GM23338 (cell line): ENCODE data around the gene GRK4. TPM values are rescaled to one million over a fixed set of nuclear protein-coding genes. Genes with fewer than 3 reads are reported as not detected.

Experiments used
- ATAC-seq: fragments of 200-7000 bp; cut with Tn5 transposase; 3 replicates; pipeline ENCODE4 v1.9.1; 2020
- DNase-seq: peaks from one replicate; pipeline ENCODE4 v3.0.0-alpha.2; 2015; ENCODE audit warnings: low spot score
- H2AFZ ChIP-seq: fragments of 200-600 bp; sonication (generic); 2 replicates; pipeline ENCODE4 v1.8.0; 2016; ENCODE audit warnings: antibody characterized with exemption, mild to moderate bottlenecking, moderate library complexity
- H3F3A ChIP-seq: fragments of 200-600 bp; sonication (generic); replicated peaks from 2 replicates; pipeline ENCODE4 v1.8.0; 2017; ENCODE audit warnings: antibody characterized with exemption, mixed run types, low read depth
- H3K27ac ChIP-seq: fragments of 200-600 bp; sonication (generic); 2 replicates; pipeline ENCODE4 v1.6.1; 2016; ENCODE audit warnings: low read depth
- H3K27me3 ChIP-seq: fragments of 200-600 bp; sonication (generic); 2 replicates; pipeline ENCODE4 v1.8.0; 2016; ENCODE audit warnings: mild to moderate bottlenecking, mixed run types, moderate library complexity; ENCODE audit not compliant: insufficient read depth
- H3K36me3 ChIP-seq: fragments of 200-600 bp; sonication (generic); 2 replicates; pipeline ENCODE4 v1.8.0; 2016; ENCODE audit warnings: mild to moderate bottlenecking; ENCODE audit not compliant: insufficient read depth
- H3K4me1 ChIP-seq: fragments of 200-600 bp; sonication (generic); 2 replicates; pipeline ENCODE4 v1.8.0; 2016; ENCODE audit warnings: mild to moderate bottlenecking, moderate library complexity; ENCODE audit not compliant: insufficient read depth
- H3K4me2 ChIP-seq: fragments of 200-600 bp; sonication (generic); 2 replicates; pipeline ENCODE4 v1.7.1; 2017; ENCODE audit warnings: mixed run types
- H3K4me3 ChIP-seq: fragments of 200-600 bp; sonication (generic); 2 replicates; pipeline ENCODE4 v1.6.1; 2016; ENCODE audit warnings: mixed run types
- H3K79me2 ChIP-seq: fragments of 200-600 bp; sonication (generic); replicated peaks from 2 replicates; pipeline ENCODE4 v1.8.0; 2017; ENCODE audit warnings: mild to moderate bottlenecking; ENCODE audit not compliant: insufficient read depth
- H3K9me2 ChIP-seq: fragments of 200-600 bp; sonication (generic); 2 replicates; pipeline ENCODE4 v1.8.0; 2017; ENCODE audit not compliant: insufficient read depth
- H4K20me1 ChIP-seq: fragments of 200-600 bp; sonication (generic); replicated peaks from 2 replicates; pipeline ENCODE4 v1.8.0; 2017; ENCODE audit warnings: mild to moderate bottlenecking; ENCODE audit not compliant: insufficient read depth
- H3K27ac Mint-ChIP-seq: 2 replicates; pipeline ENCODE4 v1.8.0; 2020; ENCODE audit warnings: inconsistent platforms, mild to moderate bottlenecking, moderate library complexity, mixed read lengths
- H3K27me3 Mint-ChIP-seq: 3 replicates; pipeline ENCODE4 v1.8.0; 2022; ENCODE audit warnings: low read depth, mild to moderate bottlenecking, moderate library complexity, mixed read lengths, inconsistent platforms; ENCODE audit not compliant: insufficient read depth, poor library complexity
- H3K36me3 Mint-ChIP-seq: 3 replicates; pipeline ENCODE4 v1.8.0; 2021; ENCODE audit warnings: low read depth, mild to moderate bottlenecking, inconsistent platforms, moderate library complexity, mixed read lengths
- H3K4me1 Mint-ChIP-seq: 3 replicates; pipeline ENCODE4 v1.8.0; 2020; ENCODE audit warnings: mild to moderate bottlenecking, inconsistent platforms, mixed read lengths
- H3K4me3 Mint-ChIP-seq: 3 replicates; pipeline ENCODE4 v1.8.0; 2021; ENCODE audit warnings: moderate library complexity, mild to moderate bottlenecking, inconsistent platforms, mixed read lengths
- H3K9me3 Mint-ChIP-seq: 3 replicates; pipeline ENCODE4 v1.8.0; 2020; ENCODE audit warnings: moderate library complexity, mild to moderate bottlenecking, inconsistent platforms, mixed read lengths
- CREB1 ChIP-seq: fragments of 250-450 bp; sonication (Bioruptor Pico); IDR thresholded peaks from 2 replicates; pipeline ENCODE4 v1.5.0; 2020; ENCODE audit warnings: low read depth, mild to moderate bottlenecking, moderate library complexity
- CTCF ChIP-seq, 2 experiments: fragments of 200-600 bp in 1 of 2; sonication (generic) in 1 of 2; conservative IDR thresholded peaks; 2 replicates each; pipeline versions ENCODE4 v1.5.1 to v1.6.1; 2016 to 2017; ENCODE audit warnings: antibody characterized with exemption in 2 of 2, low read depth in 2 of 2, mild to moderate bottlenecking in 2 of 2, moderate library complexity in 1 of 2
- ETS1 ChIP-seq: IDR thresholded peaks from 2 replicates; pipeline ENCODE4 v1.6.1; 2016; ENCODE audit warnings: antibody characterized with exemption
- EZH2 ChIP-seq: fragments of 200-600 bp; sonication (generic); IDR thresholded peaks from one replicate; pipeline ENCODE4 v1.8.0; 2017; ENCODE audit warnings: antibody characterized with exemption, mild to moderate bottlenecking, low read depth; ENCODE audit not compliant: unreplicated experiment
- EZH2phosphoT487 ChIP-seq: fragments of 200-600 bp; sonication (generic); IDR thresholded peaks from one replicate; pipeline ENCODE4 v1.8.1; 2018; ENCODE audit warnings: antibody characterized with exemption; ENCODE audit not compliant: unreplicated experiment
- NANOG ChIP-seq: IDR thresholded peaks from 2 replicates; pipeline ENCODE4 v1.6.1; 2016; ENCODE audit warnings: antibody characterized with exemption, borderline replicate concordance
- POLR2AphosphoS5 ChIP-seq: IDR thresholded peaks from 2 replicates; pipeline ENCODE4 v1.6.1; 2016; ENCODE audit warnings: antibody characterized with exemption, low read depth
- ZNF114 ChIP-seq: fragments of 250-450 bp; sonication (Bioruptor Pico); IDR thresholded peaks from 2 replicates; pipeline ENCODE4 v1.5.0; 2020; ENCODE audit warnings: mild to moderate bottlenecking, moderate library complexity
- ZNF331 ChIP-seq: fragments of 250-450 bp; sonication (Bioruptor Pico); IDR thresholded peaks from 2 replicates; pipeline ENCODE4 v1.5.0; 2020; ENCODE audit warnings: low read depth, mild to moderate bottlenecking, moderate library complexity
- polyA plus RNA-seq: library from polyadenylated mRNA; unstranded; fragments of >200 nt; fragmentation: Nextera tagmentation; extraction: Ambion mirVana; gene quantifications from 2 replicates; pipeline ENCODE4 v1.2.1, GENCODE V29; 2016
- total RNA-seq: library from RNA; depleted of rRNA; stranded (reverse); fragments of >200 nt; shearing (Covaris generic); gene quantifications from 2 replicates; pipeline ENCODE4 v1.2.3, GENCODE V29; 2014

The GRK4 gene
- total and polyA plus RNA-seq, 2 experiments from 2014 or later = 1.3 to 1.4 TPM

DNA sequence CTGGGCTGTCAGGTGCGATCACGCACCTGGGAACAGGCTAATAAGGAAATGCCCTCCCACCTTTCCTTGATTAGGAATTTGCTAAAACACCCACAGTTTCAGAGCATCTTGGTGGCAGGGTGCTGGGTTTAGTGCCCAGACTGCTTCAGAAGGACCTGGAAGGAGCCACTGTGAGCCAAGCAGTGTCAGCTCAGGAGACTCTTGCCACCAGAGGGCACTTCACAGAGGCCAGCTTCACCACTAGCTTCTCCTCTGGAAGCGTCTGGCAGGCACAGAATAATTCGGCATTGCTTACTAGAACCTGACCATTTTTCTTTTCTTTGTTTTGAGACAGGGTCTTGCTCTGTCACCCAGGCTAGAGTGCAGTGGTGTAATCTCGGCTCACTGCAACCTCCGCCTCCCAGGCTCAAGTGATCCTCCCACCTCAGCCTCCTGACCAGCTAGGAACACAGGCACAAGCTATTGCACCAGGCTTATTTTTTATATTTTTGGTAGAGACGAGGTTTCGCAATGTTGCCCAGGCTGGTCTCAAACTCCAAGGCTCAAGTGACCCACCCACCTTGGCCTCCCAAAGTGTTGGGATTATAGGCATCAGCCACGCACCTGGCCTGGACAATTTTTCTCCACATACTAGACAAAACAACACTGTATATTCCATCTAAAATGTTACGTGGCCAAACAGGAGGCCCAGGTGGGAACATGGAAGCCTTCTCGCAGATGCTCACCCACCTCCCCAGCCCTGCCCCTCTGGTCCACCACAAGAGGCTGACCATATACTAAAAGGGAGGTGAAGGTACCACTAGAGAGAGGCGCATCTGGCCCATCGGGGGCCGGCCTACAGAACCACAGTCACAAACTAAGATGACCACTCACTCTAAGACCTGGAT is 14.2 kb upstream of the GRK4 start:
- H2AFZ ChIP-seq = no peak overlapping the region
- H3K4me1 Mint-ChIP-seq = no peaks in the 10 kb centered on the region
- peaks cover 6% of the 10 kb centered on the region; the same call in 1 of the 2 replicates for H3F3A ChIP-seq
- no peak overlapping the region for H3K4me3 ChIP-seq
- no peak for TF ChIP-seq EZH2
- peak; percentile 51 to 63 for TF ChIP-seq CTCF (conservative IDR thresholded peaks at IDR 0.05; ENCODE audit: low read depth in 2 of 2)
- H3K36me3 ChIP-seq = peaks cover 70% of the 10 kb centered on the region
- H3K27ac ChIP-seq = no peak overlapping the region
- no peaks in the 10 kb centered on the region; the same call in 1 of the 2 replicates for H3K79me2 ChIP-seq
- no peaks in the 10 kb centered on the region for H3K9me2 ChIP-seq
- H3K27me3 Mint-ChIP-seq = peaks cover 7% of the 10 kb centered on the region
- H4K20me1 ChIP-seq = peaks cover 20% of the 10 kb centered on the region
- peaks cover 5% of the 10 kb centered on the region; the same call in 2 of the 3 replicates for H3K9me3 Mint-ChIP-seq
- no peak overlapping the region for H3K4me3 Mint-ChIP-seq
- no peak overlapping the region for H3K27ac Mint-ChIP-seq
- peak; percentile 83 for ATAC-seq
- H3K27me3 ChIP-seq = no peaks in the 10 kb centered on the region
- DNase-seq = no peak
- H3K4me2 ChIP-seq = no peak overlapping the region
- H3K36me3 Mint-ChIP-seq = peaks cover 98% of the 10 kb centered on the region
- H3K4me1 ChIP-seq = no peaks in the 10 kb centered on the region

GRCh38 chr4:2949782-2950125 is 13.6 kb upstream of the GRK4 start:
- Mint-ChIP-seq H3K4me3 (no peak overlapping the region), H3K27me3 (peaks cover 12% of the 10 kb centered on the region)

More at GRCh38 chr4:2949782-2950125, 13.6 kb upstream of the GRK4 start:
- peaks cover 3% of the 10 kb centered on the region; the same call in 1 of the 2 replicates for H3K79me2 ChIP-seq
- no peak overlapping the region for H3K4me3 ChIP-seq
- H4K20me1 ChIP-seq = peaks cover 24% of the 10 kb centered on the region
- H2AFZ ChIP-seq = no peak overlapping the region
- no peaks in the 10 kb centered on the region for H3K4me1 ChIP-seq
- DNase-seq (no peak), ATAC-seq (no peak)
- H3K4me2 ChIP-seq = no peak overlapping the region
- no peaks in the 10 kb centered on the region for H3K9me2 ChIP-seq
- Mint-ChIP-seq H3K27ac (no peak overlapping the region), H3K4me1 (no peaks in the 10 kb centered on the region), H3K9me3 (peaks cover 11% of the 10 kb centered on the region), H3K36me3 (peaks cover 98% of the 10 kb centered on the region)
- TF ChIP-seq EZH2phosphoT487 = no peak
- no peak for TF ChIP-seq ZNF331 (CRISPR knock-in tag)
- no peak for TF ChIP-seq POLR2AphosphoS5
- no peak for TF ChIP-seq NANOG
- TF ChIP-seq ZNF114 (CRISPR knock-in tag) = no peak
- no peak for TF ChIP-seq ETS1
- TF ChIP-seq CREB1 (CRISPR knock-in tag) = no peak
- no peaks in the 10 kb centered on the region for H3K27me3 ChIP-seq
- H3K27ac ChIP-seq = no peak overlapping the region
- peaks cover 72% of the 10 kb centered on the region for H3K36me3 ChIP-seq
- peaks cover 9% of the 10 kb centered on the region for H3F3A ChIP-seq
